Measurements from ENCODE around the gene KCNJ1. TPM values are rescaled to one million over a fixed set of nuclear protein-coding genes. Genes with fewer than 3 reads are reported as not detected.

Gene KCNJ1
- total and polyA plus RNA-seq, 4 donors, result 0.01 to 0.31 (median 0.14) TPM

DNA sequence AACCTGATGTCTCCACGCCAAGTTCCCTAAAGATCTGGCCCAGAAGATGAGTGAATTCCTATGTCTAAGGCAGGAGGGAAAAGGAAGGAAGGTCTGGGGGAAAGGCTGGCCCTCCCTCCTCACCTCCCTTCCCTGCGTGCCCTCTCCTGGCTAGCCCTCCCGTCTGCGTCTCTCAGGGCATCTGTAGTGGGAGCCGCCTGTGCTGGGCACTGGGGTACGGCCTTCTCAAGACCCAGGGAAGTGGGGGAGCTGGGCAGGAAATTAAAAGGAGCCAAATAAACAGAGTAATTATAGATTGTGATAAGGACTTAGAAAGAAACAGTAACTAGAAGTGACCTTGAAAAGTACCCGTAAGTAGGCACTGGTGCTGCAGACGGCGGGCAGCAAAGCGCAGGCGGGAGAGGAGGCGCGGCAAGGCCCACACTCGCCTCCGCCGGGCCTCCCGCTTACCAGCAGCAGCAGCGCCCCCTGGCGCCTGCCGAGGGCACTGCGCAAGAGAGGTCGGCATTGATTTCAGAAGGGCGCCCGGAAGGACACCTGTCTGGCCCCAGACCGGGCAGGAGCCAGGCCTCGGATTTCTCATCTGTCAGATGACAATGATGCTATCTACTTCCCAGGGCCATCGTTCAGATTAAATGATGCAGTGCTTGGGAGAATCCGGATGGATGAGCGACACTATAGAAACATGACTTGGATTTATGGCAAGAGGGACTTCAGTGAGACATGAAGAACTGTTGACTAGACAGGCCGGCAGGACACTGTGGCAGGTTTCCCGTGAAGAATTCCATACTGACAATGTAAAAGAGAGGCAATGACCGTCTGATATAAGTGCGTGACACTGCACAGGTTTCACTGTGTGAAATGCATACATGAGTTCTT lies 7.3 kb downstream of the KCNJ1 start:
- no peak overlapping the region for H3K9ac ChIP-seq (ENCODE audit: insufficient read depth in 1 of 2, low read length in 2 of 2)
- H3K27me3 ChIP-seq (ENCODE audit: control insufficient read depth in 3 of 3, insufficient read depth in 3 of 3, low read length in 2 of 3), result no peaks in the 10 kb centered on the region
- peak; percentile 83 for ATAC-seq (ENCODE audit: insufficient read depth, low FRiP score)
- TF ChIP-seq, protein P1, sequence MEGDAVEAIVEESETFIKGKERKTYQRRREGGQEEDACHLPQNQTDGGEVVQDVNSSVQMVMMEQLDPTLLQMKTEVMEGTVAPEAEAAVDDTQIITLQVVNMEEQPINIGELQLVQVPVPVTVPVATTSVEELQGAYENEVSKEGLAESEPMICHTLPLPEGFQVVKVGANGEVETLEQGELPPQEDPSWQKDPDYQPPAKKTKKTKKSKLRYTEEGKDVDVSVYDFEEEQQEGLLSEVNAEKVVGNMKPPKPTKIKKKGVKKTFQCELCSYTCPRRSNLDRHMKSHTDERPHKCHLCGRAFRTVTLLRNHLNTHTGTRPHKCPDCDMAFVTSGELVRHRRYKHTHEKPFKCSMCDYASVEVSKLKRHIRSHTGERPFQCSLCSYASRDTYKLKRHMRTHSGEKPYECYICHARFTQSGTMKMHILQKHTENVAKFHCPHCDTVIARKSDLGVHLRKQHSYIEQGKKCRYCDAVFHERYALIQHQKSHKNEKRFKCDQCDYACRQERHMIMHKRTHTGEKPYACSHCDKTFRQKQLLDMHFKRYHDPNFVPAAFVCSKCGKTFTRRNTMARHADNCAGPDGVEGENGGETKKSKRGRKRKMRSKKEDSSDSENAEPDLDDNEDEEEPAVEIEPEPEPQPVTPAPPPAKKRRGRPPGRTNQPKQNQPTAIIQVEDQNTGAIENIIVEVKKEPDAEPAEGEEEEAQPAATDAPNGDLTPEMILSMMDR (IDR thresholded peaks at IDR 0.05; ENCODE audit: control extremely low read depth, extremely low read depth), result peak; percentile 84
- peaks cover 0 to 9% (median 0%) of the 10 kb centered on the region in 5 donors for H3K4me1 ChIP-seq (ENCODE audit: control insufficient read depth in 5 of 5, insufficient read depth in 5 of 5, low read length in 5 of 5)
- no peak overlapping the region for H3K4me3 ChIP-seq
- no peak overlapping the region for H3K27ac ChIP-seq (ENCODE audit: low read depth in 1 of 2, low read length in 1 of 2)
- H3K36me3 ChIP-seq (ENCODE audit: control insufficient read depth in 4 of 4, insufficient read depth in 4 of 4, low read length in 4 of 4), result no peaks in the 10 kb centered on the region
- peak; percentile 65 to 81 (median 74) for DNase-seq
- WGBS, 2 donors, result 26% methylated on average over 33 of the region's 33 CpGs
- H3K9me3 ChIP-seq (ENCODE audit: control insufficient read depth in 4 of 4, insufficient read depth in 3 of 4, low read length in 3 of 4), result no peaks in the 10 kb centered on the region

DNA sequence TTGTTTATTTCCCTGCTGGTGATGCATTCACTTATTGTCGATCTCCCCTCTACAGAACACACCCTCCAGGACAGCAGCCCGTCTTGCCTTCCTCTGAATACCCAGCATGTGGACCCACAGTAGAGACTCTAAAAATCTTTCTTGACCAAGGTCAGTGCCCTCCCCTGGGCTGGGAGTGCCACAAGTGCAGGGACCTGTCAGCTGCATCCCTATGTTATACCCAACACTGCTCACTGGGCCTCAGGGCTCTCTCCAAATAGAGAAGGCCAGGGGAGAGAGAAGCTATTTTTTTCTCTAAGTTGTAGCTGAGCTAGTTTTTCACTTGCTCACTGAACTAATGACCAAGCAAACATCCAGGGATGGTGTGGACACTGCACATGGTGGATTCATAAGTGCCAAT lies 9.8 kb downstream of the KCNJ1 start:
- Histone ChIP-seq H3K4me3 (no peak overlapping the region), H3K27ac (ENCODE audit: low read depth in 1 of 2, low read length in 1 of 2) (no peak overlapping the region), H3K9me3 (ENCODE audit: control insufficient read depth in 4 of 4, insufficient read depth in 3 of 4, low read length in 3 of 4) (no peaks in the 10 kb centered on the region), H3K36me3 (ENCODE audit: control insufficient read depth in 4 of 4, insufficient read depth in 4 of 4, low read length in 4 of 4) (no peaks in the 10 kb centered on the region), H3K4me1 (ENCODE audit: control insufficient read depth in 5 of 5, insufficient read depth in 5 of 5, low read length in 5 of 5) (peaks cover 0 to 9% (median 0%) of the 10 kb centered on the region in 5 donors), H3K9ac (ENCODE audit: insufficient read depth in 1 of 2, low read length in 2 of 2) (no peak overlapping the region), H3K27me3 (ENCODE audit: control insufficient read depth in 3 of 3, insufficient read depth in 3 of 3, low read length in 2 of 3) (no peaks in the 10 kb centered on the region)
- TF ChIP-seq, protein P1 (IDR thresholded peaks at IDR 0.05; ENCODE audit: control extremely low read depth, extremely low read depth), result no peak
- no peak for ATAC-seq (ENCODE audit: insufficient read depth, low FRiP score)
- DNase-seq, result no peak
- 77 to 86% methylated on average over 2 of the region's 2 CpGs for WGBS, 2 donors

DNA sequence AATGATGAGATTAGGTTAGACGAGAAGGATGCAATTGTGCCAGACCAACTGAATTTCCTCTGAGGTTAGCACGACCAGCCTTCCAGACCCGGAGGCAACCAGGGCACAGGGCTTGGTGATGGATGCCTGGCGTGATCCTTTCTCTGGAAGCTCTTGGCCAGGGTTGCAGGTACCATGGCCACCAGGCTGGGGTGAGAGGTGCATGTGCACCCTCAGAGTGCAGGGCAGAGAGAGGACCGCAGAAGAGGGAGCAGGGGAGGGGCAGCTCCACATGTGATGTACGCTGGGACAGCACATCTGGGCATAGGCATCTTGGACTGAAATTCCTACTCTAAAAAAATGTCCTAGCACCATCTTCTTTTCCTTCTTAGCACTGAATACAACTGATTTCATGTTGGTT lies 10.9 kb downstream of the KCNJ1 start:
- 91 to 94% methylated on average over 6 of the region's 6 CpGs for WGBS, 2 donors
- Histone ChIP-seq H3K9me3 (ENCODE audit: control insufficient read depth in 4 of 4, insufficient read depth in 3 of 4, low read length in 3 of 4) (no peaks in the 10 kb centered on the region), H3K27ac (ENCODE audit: low read depth in 1 of 2, low read length in 1 of 2) (no peak overlapping the region), H3K4me1 (ENCODE audit: control insufficient read depth in 5 of 5, insufficient read depth in 5 of 5, low read length in 5 of 5) (peaks cover 0 to 9% (median 0%) of the 10 kb centered on the region in 5 donors), H3K9ac (ENCODE audit: insufficient read depth in 1 of 2, low read length in 2 of 2) (no peak overlapping the region), H3K4me3 (no peak overlapping the region), H3K36me3 (ENCODE audit: control insufficient read depth in 4 of 4, insufficient read depth in 4 of 4, low read length in 4 of 4) (no peaks in the 10 kb centered on the region), H3K27me3 (ENCODE audit: control insufficient read depth in 3 of 3, insufficient read depth in 3 of 3, low read length in 2 of 3) (no peaks in the 10 kb centered on the region)
- ATAC-seq (ENCODE audit: insufficient read depth, low FRiP score) (no peak), DNase-seq (no peak)
- TF ChIP-seq, protein P1 (IDR thresholded peaks at IDR 0.05; ENCODE audit: control extremely low read depth, extremely low read depth), result no peak

All from lung (tissue), 12 donors.